Cardiac fibroblast (primary cell): ENCODE results near the gene LCE1E.

Experiments used
- DNase-seq, 2 donors: peaks; one replicate each; pipeline versions ENCODE4 v3.0.0 to v3.0.0-alpha.2; 2010; ENCODE audit warnings: low read depth in 2 of 2
- H3K4me3 ChIP-seq, 2 donors: replicated peaks in 1 of 2; 1 replicate in 1 of 2; 2 replicates in 1 of 2; pipeline ENCODE4 v1.5.1; 2011; ENCODE audit warnings: low read depth in 2 of 2, low read length in 2 of 2, mild to moderate bottlenecking in 2 of 2, moderate library complexity in 1 of 2
- TF ChIP-seq, protein P1 (sequence below): IDR thresholded peaks from one replicate; pipeline ENCODE4 v1.5.1; 2011; ENCODE audit warnings: low read depth, mild to moderate bottlenecking, low read length, inconsistent platforms

LCE1E gene

GRCh38 chr1:152811050-152811449 lies 25.0 kb downstream of the LCE1E start:
- TF ChIP-seq, protein P1, sequence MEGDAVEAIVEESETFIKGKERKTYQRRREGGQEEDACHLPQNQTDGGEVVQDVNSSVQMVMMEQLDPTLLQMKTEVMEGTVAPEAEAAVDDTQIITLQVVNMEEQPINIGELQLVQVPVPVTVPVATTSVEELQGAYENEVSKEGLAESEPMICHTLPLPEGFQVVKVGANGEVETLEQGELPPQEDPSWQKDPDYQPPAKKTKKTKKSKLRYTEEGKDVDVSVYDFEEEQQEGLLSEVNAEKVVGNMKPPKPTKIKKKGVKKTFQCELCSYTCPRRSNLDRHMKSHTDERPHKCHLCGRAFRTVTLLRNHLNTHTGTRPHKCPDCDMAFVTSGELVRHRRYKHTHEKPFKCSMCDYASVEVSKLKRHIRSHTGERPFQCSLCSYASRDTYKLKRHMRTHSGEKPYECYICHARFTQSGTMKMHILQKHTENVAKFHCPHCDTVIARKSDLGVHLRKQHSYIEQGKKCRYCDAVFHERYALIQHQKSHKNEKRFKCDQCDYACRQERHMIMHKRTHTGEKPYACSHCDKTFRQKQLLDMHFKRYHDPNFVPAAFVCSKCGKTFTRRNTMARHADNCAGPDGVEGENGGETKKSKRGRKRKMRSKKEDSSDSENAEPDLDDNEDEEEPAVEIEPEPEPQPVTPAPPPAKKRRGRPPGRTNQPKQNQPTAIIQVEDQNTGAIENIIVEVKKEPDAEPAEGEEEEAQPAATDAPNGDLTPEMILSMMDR: no peak
- no peak for DNase-seq
- H3K4me3 ChIP-seq: no peak overlapping the region

- H3K4me3 ChIP-seq: no peak within 1 kb of the TSS
- DNase-seq: no peak
- TF ChIP-seq, protein P1: no peak
These were observed 25.6 kb downstream of the LCE1E start, which contains the start of gene LCE1B for GRCh38 chr1:152811671-152812070. LCE1B (plus strand) TSS chr1:152811971; CDS start chr1:152812447, 476 bp downstream.

- no peak for DNase-seq
- H3K4me3 ChIP-seq: no peak overlapping the region
- TF ChIP-seq, protein P1: no peak
These were observed 31.3 kb downstream of the LCE1E start for GRCh38 chr1:152817309-152817708.

DNA sequence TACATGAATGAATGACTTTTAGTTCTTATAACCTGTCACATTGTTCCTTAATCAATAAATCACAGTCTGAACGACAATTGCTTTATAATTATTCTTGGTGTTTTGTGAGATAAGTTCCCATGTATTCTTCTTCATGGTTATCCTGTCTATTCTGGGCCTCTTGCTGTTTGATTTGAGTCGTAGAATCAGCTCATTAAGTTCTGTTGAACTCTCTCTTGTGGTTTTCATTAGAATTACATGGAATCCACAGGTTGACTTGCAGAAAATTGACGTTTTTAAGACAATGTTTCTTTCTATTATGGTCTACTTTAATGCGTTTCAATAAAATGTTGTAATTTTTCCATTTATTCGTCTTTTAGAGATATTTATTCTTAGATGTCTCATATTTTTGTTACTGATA lies 37.2 kb downstream of the LCE1E start:
- TF ChIP-seq, protein P1: no peak
- no peak for DNase-seq
- no peak overlapping the region for H3K4me3 ChIP-seq

DNA sequence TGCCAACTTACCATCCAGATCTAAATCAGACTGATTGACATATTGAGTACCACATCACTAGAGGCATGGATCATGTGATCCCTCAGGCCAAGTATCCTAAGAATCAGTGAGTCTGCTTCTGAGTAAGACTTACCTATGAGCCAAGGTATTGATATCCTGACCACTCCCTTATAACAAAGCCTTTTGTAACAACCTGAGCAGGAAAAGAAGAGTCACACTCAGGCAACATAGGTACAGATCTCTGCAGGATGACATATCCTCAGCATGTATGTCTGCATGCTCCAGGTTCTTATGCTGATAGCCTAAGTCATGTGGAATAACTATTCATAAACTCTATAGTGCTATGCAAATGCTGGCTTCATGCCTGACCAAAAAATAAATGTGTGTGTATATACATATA lies 38.9 kb downstream of the LCE1E start:
- TF ChIP-seq, protein P1: no peak
- no peak for DNase-seq
- H3K4me3 ChIP-seq: no peak overlapping the region

DNA sequence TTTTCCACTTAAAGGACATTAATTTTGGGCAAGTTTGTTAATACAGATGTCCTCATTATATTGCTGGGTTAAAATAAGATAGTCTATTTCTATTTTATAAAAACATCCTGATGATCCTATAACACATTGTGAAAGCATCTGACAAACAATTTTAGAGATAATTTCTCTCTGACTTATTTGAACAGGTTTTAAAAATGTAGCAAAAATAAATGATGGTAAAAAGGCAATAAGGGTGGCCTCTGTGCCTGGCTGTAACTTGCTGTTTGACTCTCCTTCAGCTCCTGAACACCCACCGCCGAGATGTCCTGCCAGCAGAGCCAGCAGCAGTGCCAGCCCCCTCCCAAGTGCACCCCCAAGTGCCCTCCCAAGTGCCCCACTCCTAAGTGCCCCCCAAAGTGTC lies 41.1 kb downstream of the LCE1E start, which contains the start of gene LCE1A:
Gene LCE1A, plus strand, starts transcription at position 301 of the 400 bp plus-strand sequence. Its CDS starts 0 bp downstream, at position 301.
- no peak within 1 kb of the TSS for H3K4me3 ChIP-seq
- TF ChIP-seq, protein P1: no peak
- DNase-seq: no peak

DNA sequence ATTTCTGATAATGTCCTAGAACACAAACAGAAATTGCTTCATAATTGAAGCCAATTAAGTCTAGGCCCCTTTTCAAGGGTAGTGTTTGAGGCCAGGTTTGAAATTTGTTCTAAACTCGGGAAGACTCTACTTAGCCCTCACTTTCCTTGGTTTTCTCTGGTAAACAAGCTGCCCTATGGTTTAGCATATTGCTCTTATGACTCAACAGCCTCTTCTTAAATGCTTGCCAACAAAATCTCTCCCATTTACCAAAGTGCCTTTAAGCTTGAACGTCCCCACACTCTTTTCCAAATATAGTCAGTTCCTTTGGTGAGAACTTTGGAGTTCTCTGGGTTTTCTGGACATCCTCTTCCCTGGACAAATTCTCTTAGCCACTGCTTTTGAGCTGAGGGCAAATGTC lies 50.8 kb downstream of the LCE1E start:
- DNase-seq: no peak
- TF ChIP-seq, protein P1: no peak
- no peak overlapping the region for H3K4me3 ChIP-seq
